H9 (cell line): Measurements from ENCODE around the gene ABCD3. TPM values are rescaled to one million over a fixed set of nuclear protein-coding genes. Genes with fewer than 3 reads are reported as not detected.

Experiments used
- DNase-seq: peaks from one replicate; pipeline ENCODE4 v3.0.0-alpha.2; 2017
- H2AFZ ChIP-seq: one replicate; pipeline ENCODE4 v1.6.1; 2013; ENCODE audit warnings: mild to moderate bottlenecking, low read length, control low read depth, moderate library complexity
- H2AK5ac ChIP-seq: 2 replicates; pipeline ENCODE4 v1.6.1; 2013; ENCODE audit warnings: low read length, control low read depth, mixed read lengths; ENCODE audit not compliant: insufficient read length
- H2BK120ac ChIP-seq: one replicate; pipeline ENCODE4 v1.6.1; 2013; ENCODE audit warnings: low read depth, mild to moderate bottlenecking, low read length, control low read depth, inconsistent platforms; ENCODE audit not compliant: poor library complexity, severe bottlenecking
- H2BK12ac ChIP-seq: 2 replicates; pipeline ENCODE4 v1.6.1; 2013; ENCODE audit warnings: low read length, control low read depth, mixed read lengths, low read depth; ENCODE audit not compliant: insufficient read length
- H2BK15ac ChIP-seq: 2 replicates; pipeline ENCODE4 v1.6.1; 2013; ENCODE audit warnings: low read depth, low read length, control low read depth
- H2BK20ac ChIP-seq: one replicate; pipeline ENCODE4 v1.6.1; 2013; ENCODE audit warnings: low read depth, mild to moderate bottlenecking, low read length, control low read depth, inconsistent platforms; ENCODE audit not compliant: poor library complexity, severe bottlenecking
- H2BK5ac ChIP-seq: 2 replicates; pipeline ENCODE4 v1.6.1; 2013; ENCODE audit warnings: low read length, control low read depth, mixed read lengths; ENCODE audit not compliant: insufficient read length
- H3K14ac ChIP-seq: 2 replicates; pipeline ENCODE4 v1.6.1; 2013; ENCODE audit warnings: low read length, control low read depth; ENCODE audit not compliant: insufficient read depth
- H3K18ac ChIP-seq: 2 replicates; pipeline ENCODE4 v1.6.1; 2013; ENCODE audit warnings: low read depth, mild to moderate bottlenecking, mixed read lengths, low read length, control low read depth; ENCODE audit not compliant: insufficient read length
- H3K23ac ChIP-seq: 2 replicates; pipeline ENCODE4 v1.6.1; 2013; ENCODE audit warnings: low read length, control low read depth, mixed read lengths, low read depth; ENCODE audit not compliant: insufficient read length
- H3K23me2 ChIP-seq: 2 replicates; pipeline ENCODE4 v1.6.1; 2013; ENCODE audit warnings: low read depth, mild to moderate bottlenecking, mixed read lengths, low read length, control low read depth; ENCODE audit not compliant: insufficient read length, poor library complexity, severe bottlenecking
- H3K27ac ChIP-seq: 2 replicates; pipeline ENCODE4 v1.5.1; 2013; ENCODE audit warnings: low read length, control low read depth, mixed read lengths, low read depth; ENCODE audit not compliant: insufficient read length
- H3K27me3 ChIP-seq: 2 replicates; pipeline ENCODE4 v1.6.1; 2013; ENCODE audit warnings: low read length, control low read depth, inconsistent platforms; ENCODE audit not compliant: insufficient read depth
- H3K4ac ChIP-seq: 2 replicates; pipeline ENCODE4 v1.6.1; 2013; ENCODE audit warnings: low read depth, mild to moderate bottlenecking, control low read depth, inconsistent platforms, low read length, moderate library complexity
- H3K4me1 ChIP-seq: 2 replicates; pipeline ENCODE4 v1.6.1; 2013; ENCODE audit warnings: low read length, control low read depth, inconsistent platforms; ENCODE audit not compliant: insufficient read depth
- H3K4me2 ChIP-seq: 2 replicates; pipeline ENCODE4 v1.6.1; 2013; ENCODE audit warnings: low read length, control low read depth, mixed read lengths; ENCODE audit not compliant: insufficient read length, insufficient read depth
- H3K56ac ChIP-seq: 2 replicates; pipeline ENCODE4 v1.6.1; 2013; ENCODE audit warnings: low read depth, mild to moderate bottlenecking, mixed read lengths, low read length, control low read depth; ENCODE audit not compliant: insufficient read length
- H3K79me1 ChIP-seq: 2 replicates; pipeline ENCODE4 v1.6.1; 2013; ENCODE audit warnings: low read depth, mild to moderate bottlenecking, moderate library complexity, low read length, control low read depth, inconsistent platforms; ENCODE audit not compliant: insufficient read depth, poor library complexity, severe bottlenecking
- H3K79me2 ChIP-seq: 2 replicates; pipeline ENCODE4 v1.6.1; 2013; ENCODE audit warnings: low read length, control low read depth, inconsistent platforms; ENCODE audit not compliant: insufficient read depth
- H3K9ac ChIP-seq: 2 replicates; pipeline ENCODE4 v1.6.1; 2013; ENCODE audit warnings: low read length, control low read depth, mixed read lengths; ENCODE audit not compliant: insufficient read length; ENCODE audit errors: extremely low read depth
- H3K9me3 ChIP-seq: one replicate; pipeline ENCODE4 v1.6.1; 2013; ENCODE audit warnings: low read depth, low read length, inconsistent platforms; ENCODE audit not compliant: control insufficient read depth
- H3T11ph ChIP-seq: one replicate; pipeline ENCODE4 v1.6.1; 2013; ENCODE audit warnings: mild to moderate bottlenecking, low read length, control low read depth, inconsistent platforms
- H4K20me1 ChIP-seq: one replicate; pipeline ENCODE4 v1.6.1; 2013; ENCODE audit not compliant: control insufficient read depth, insufficient read length, insufficient read depth
- H4K5ac ChIP-seq: 2 replicates; pipeline ENCODE4 v1.6.1; 2013; ENCODE audit warnings: low read depth, mild to moderate bottlenecking, mixed read lengths, low read length, control low read depth; ENCODE audit not compliant: insufficient read length
- H4K8ac ChIP-seq: replicated peaks from 2 replicates; pipeline ENCODE4 v1.6.1; 2013; ENCODE audit warnings: low read length, control low read depth, mixed read lengths, low read depth; ENCODE audit not compliant: insufficient read length
- H4K91ac ChIP-seq: 2 replicates; pipeline ENCODE4 v1.6.1; 2013; ENCODE audit warnings: low read depth, mild to moderate bottlenecking, moderate library complexity, mixed read lengths, low read length, control low read depth; ENCODE audit not compliant: insufficient read length
- H3K27ac Mint-ChIP-seq, 3 experiments: 2 replicates in 2 of 3; 3 replicates in 1 of 3; pipeline ENCODE4 v1.8.0; 2020 to 2021; ENCODE audit warnings: mixed read lengths in 3 of 3, mild to moderate bottlenecking in 1 of 3, moderate library complexity in 1 of 3
- H3K27me3 Mint-ChIP-seq: 2 replicates; pipeline ENCODE4 v1.8.0; 2021; ENCODE audit warnings: low read depth, mild to moderate bottlenecking, moderate library complexity, mixed read lengths
- H3K36me3 Mint-ChIP-seq, 3 experiments: 2 replicates in 2 of 3; 3 replicates in 1 of 3; pipeline ENCODE4 v1.8.0; 2020 to 2021; ENCODE audit warnings: low read depth in 3 of 3, mixed read lengths in 3 of 3; ENCODE audit not compliant: insufficient read depth in 1 of 3
- H3K4me1 Mint-ChIP-seq, 2 experiments: 2 replicates each; pipeline ENCODE4 v1.8.0; 2020; ENCODE audit warnings: mixed read lengths in 2 of 2
- H3K4me3 Mint-ChIP-seq, 2 experiments: 2 replicates in 1 of 2; 3 replicates in 1 of 2; pipeline ENCODE4 v1.8.0; 2020 to 2021; ENCODE audit warnings: mild to moderate bottlenecking in 2 of 2, mixed read lengths in 2 of 2, moderate library complexity in 1 of 2
- H3K9me3 Mint-ChIP-seq, 2 experiments: 2 replicates in 1 of 2; 3 replicates in 1 of 2; pipeline ENCODE4 v1.8.0; 2020; ENCODE audit warnings: mild to moderate bottlenecking in 2 of 2, mixed read lengths in 2 of 2, moderate library complexity in 1 of 2
- WGBS: extraction: QIAGEN DNeasy Blood & Tissue Kit; methylation state at CpG from one replicate; pipeline ENCODE4 v1.1.7; 2013; ENCODE audit warnings: missing lambda C conversion rate, low lambda C conversion rate, mixed read lengths; ENCODE audit not compliant: insufficient read length; ENCODE audit errors: extremely low coverage; 5-methylcytosine and 5-hydroxymethylcytosine counted together
- total RNA-seq: library from RNA; stranded (reverse); gene quantifications from 2 replicates; pipeline ENCODE4 v1.2.1, GENCODE V29; 2021
- TF ChIP-seq, protein P1 (sequence below): fragments of 200-600 bp; sonication (generic); conservative IDR thresholded peaks from 3 replicates; pipeline ENCODE4 v1.8.0; 2021; ENCODE audit warnings: antibody characterized with exemption, mild to moderate bottlenecking

Gene ABCD3
- total RNA-seq, 1 experiment from 2014 or later, result 32.0 TPM

DNA sequence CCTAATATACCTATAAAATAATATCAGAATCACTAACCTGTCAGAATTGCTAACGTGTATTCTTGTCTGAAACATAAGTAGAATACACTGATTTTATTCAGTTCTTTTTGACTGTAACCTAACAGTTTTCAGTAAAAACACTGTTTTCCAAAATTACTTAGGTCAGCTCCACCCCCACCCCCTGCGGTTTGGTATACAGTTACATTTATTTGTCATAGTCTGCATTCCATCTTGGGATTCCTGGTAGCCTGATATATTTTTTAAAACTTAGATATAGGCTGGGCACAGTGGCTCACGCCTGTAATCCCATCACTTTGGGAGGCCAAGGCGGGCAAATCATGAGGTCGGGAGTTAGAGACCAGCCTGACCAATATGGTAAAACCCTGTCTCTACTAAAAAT lies 19.8 kb upstream of the ABCD3 start:
- Histone ChIP-seq H2BK20ac (no peak overlapping the region), H2BK15ac (no peak overlapping the region), H3K79me1 (no peaks in the 10 kb centered on the region), H3K14ac (no peak overlapping the region), H3K18ac (no peak overlapping the region), H2BK5ac (no peak overlapping the region), H2AFZ (no peak overlapping the region), H3K4me1 (peaks cover 12% of the 10 kb centered on the region), H3K79me2 (no peaks in the 10 kb centered on the region), H2BK120ac (no peak overlapping the region), H3K27ac (no peak overlapping the region), H3K9ac (no peak overlapping the region), H2AK5ac (no peak overlapping the region), H4K91ac (no peak overlapping the region), H3K9me3 (no peaks in the 10 kb centered on the region), H4K8ac (no peak overlapping the region), H4K5ac (no peak overlapping the region), H2BK12ac (no peak overlapping the region), H3K27me3 (no peaks in the 10 kb centered on the region), H4K20me1 (no peaks in the 10 kb centered on the region), H3K23me2 (no peaks in the 10 kb centered on the region), H3T11ph (no peak overlapping the region), H3K4ac (no peak overlapping the region), H3K23ac (no peak overlapping the region), H3K56ac (no peak overlapping the region), H3K4me2 (no peak overlapping the region)
- Mint-ChIP-seq H3K36me3 (no peaks in the 10 kb centered on the region), H3K4me3 (no peak overlapping the region), H3K9me3 (no peaks in the 10 kb centered on the region; a peak in 1 of 5 replicates), H3K27ac (no peak overlapping the region), H3K4me1 (peaks cover 21 to 22% of the 10 kb centered on the region in 2 experiments), H3K27me3 (no peaks in the 10 kb centered on the region)
- WGBS, result no CpG with 5 or more reads among the region's 5 CpGs
- TF ChIP-seq, protein P1, sequence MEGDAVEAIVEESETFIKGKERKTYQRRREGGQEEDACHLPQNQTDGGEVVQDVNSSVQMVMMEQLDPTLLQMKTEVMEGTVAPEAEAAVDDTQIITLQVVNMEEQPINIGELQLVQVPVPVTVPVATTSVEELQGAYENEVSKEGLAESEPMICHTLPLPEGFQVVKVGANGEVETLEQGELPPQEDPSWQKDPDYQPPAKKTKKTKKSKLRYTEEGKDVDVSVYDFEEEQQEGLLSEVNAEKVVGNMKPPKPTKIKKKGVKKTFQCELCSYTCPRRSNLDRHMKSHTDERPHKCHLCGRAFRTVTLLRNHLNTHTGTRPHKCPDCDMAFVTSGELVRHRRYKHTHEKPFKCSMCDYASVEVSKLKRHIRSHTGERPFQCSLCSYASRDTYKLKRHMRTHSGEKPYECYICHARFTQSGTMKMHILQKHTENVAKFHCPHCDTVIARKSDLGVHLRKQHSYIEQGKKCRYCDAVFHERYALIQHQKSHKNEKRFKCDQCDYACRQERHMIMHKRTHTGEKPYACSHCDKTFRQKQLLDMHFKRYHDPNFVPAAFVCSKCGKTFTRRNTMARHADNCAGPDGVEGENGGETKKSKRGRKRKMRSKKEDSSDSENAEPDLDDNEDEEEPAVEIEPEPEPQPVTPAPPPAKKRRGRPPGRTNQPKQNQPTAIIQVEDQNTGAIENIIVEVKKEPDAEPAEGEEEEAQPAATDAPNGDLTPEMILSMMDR, result no peak
- no peak for DNase-seq
